Pancreas (tissue), 10 donors: ENCODE results near the gene RTN4R. TPM values are rescaled to one million over a fixed set of nuclear protein-coding genes. Genes with fewer than 3 reads are reported as not detected.

Experiments used
- ATAC-seq, 4 donors: fragments of 200-7000 bp; cut with Tn5 transposase; one replicate each; pipeline versions ENCODE4 v1.8.0 to v1.9.1; 2020; ENCODE audit warnings: mild to moderate bottlenecking in 4 of 4, moderate library complexity in 4 of 4
- DNase-seq, 6 donors: peaks; one replicate each; pipeline ENCODE4 v3.0.0-alpha.2; 2020
- FAIRE-seq: peaks from 2 replicates; lab custom pipeline; 2012; peaks lifted over from hg19 to GRCh38; lab: Jason Lieb, UNC
- H3K27ac ChIP-seq, 4 donors: fragments of 200-600 bp; sonication (generic); 1 replicate in 3 of 4; 2 replicates in 1 of 4; pipeline versions ENCODE4 v1.5.0 to v1.8.0; 2020
- H3K27me3 ChIP-seq, 4 donors: fragments of 200-600 bp; one replicate each; pipeline ENCODE4 v1.8.0; 2021
- H3K36me3 ChIP-seq, 3 donors: fragments of 200-600 bp; sonication (generic) in 1 of 3; one replicate each; pipeline versions ENCODE4 v1.5.0 to v1.8.0; 2020 to 2021
- H3K4me1 ChIP-seq, 3 donors: fragments of 200-600 bp; one replicate each; pipeline ENCODE4 v1.8.0; 2021
- H3K4me3 ChIP-seq, 4 donors: fragments of 200-600 bp; sonication (generic) in 2 of 4; one replicate each; pipeline versions ENCODE4 v1.5.0 to v1.8.0; 2020 to 2021
- H3K9me3 ChIP-seq, 4 donors: fragments of 200-600 bp; one replicate each; pipeline ENCODE4 v1.8.0; 2021
- CTCF ChIP-seq, 4 donors: fragments of 200-600 bp; sonication (generic) in 3 of 4; IDR thresholded peaks; one replicate each; pipeline versions ENCODE4 v1.5.0 to v1.8.0; 2021; ENCODE audit warnings: antibody characterized with exemption in 4 of 4
- whole genome bisulfite sequencing, 2 donors: extraction: QIAGEN DNeasy Blood & Tissue Kit; methylation state at CpG; one replicate each; pipeline ENCODE4 v1.1.7; 2013; 5-methylcytosine and 5-hydroxymethylcytosine counted together
- intact Hi-C, 3 donors: fragments of 100-400 bp; cut with DNase I; formaldehyde crosslinking; loops; one replicate each; pipeline versions ENCODE4 v1.11.1 to v1.14.2; 2022
- polyA plus RNA-seq, 2 donors: library from polyadenylated mRNA; stranded (reverse); fragments of 200-250 nt; gene quantifications; one replicate each; pipeline ENCODE4 v1.2.3, GENCODE V29; 2013
- total RNA-seq, 6 donors: library from RNA; stranded (reverse); fragmentation: NEBNext Ultra II Directional in 4 of 6; extraction: Animal tissue kit (Norgen Biotek cat#: 25700) in 4 of 6; gene quantifications; one replicate each; pipeline versions ENCODE4 v1.2.1 to v1.2.4, GENCODE V29; 2021 to 2023
- donor health status: healthy with polysubstance abuse.
- donor health status: DM: no; HTN: no; CAD: no; lungs with moderate emphysema.
- donor health status: DM: no; HTN: no; CAD: no.
- donor health status: control.
- donor health status: control.
- donor health status: Bipolar disorder and iron deficiency.
- donor health status: DM: yes; HTN: yes; CAD: no.
- donor health status: DM: no; HTN: no; CAD: no.
- donor health status: DM: no; HTN: no; CAD: no.
- donor health status: DM: yes; HTN: yes; CAD: no.

Gene RTN4R
- total and polyA plus RNA-seq, 8 donors: 0.88 to 7.4 (median 1.7) TPM

- H3K27me3 ChIP-seq: no peaks in the 10 kb centered on the region
- H3K9me3 ChIP-seq: no peaks in the 10 kb centered on the region
- TF ChIP-seq CTCF (IDR thresholded peaks at IDR 0.05): no peak
- H3K4me1 ChIP-seq: peaks cover 13 to 31% (median 30%) of the 10 kb centered on the region in 3 donors
- intact Hi-C loops: loop anchor here in 1 of 3 donors (10.0 kb wide), 1 partner anchor 76 kb away; the partner anchor contains the start of gene CCDC188
- H3K27ac ChIP-seq: no peak overlapping the region
- no peak for FAIRE-seq
- WGBS, 2 donors: 85 to 90% methylated on average over 11 of the region's 11 CpGs
- ATAC-seq: no peak
- DNase-seq: no peak
- H3K4me3 ChIP-seq: no peak overlapping the region
- H3K36me3 ChIP-seq: no peaks in the 10 kb centered on the region
These were observed 37.2 kb downstream of the RTN4R start for GRCh38 chr22:20230777-20231420.

- no peak for TF ChIP-seq CTCF (IDR thresholded peaks at IDR 0.05)
- intact Hi-C loops: loop anchor here in 1 of 3 donors (10.0 kb wide), 1 partner anchor 75 kb away; the partner anchor contains the start of gene CCDC188
- no peaks in the 10 kb centered on the region for H3K9me3 ChIP-seq
- FAIRE-seq (no peak), DNase-seq (no peak), ATAC-seq (peak; percentile 32 to 71 (median 59))
- no peak overlapping the region for H3K27ac ChIP-seq
- H3K4me3 ChIP-seq: no peak overlapping the region
- WGBS, 2 donors: 39 to 42% methylated on average over 24 of the region's 24 CpGs
- H3K27me3 ChIP-seq: no peaks in the 10 kb centered on the region
- H3K36me3 ChIP-seq: no peaks in the 10 kb centered on the region
- H3K4me1 ChIP-seq: peaks cover 13 to 31% (median 30%) of the 10 kb centered on the region in 3 donors
These were observed 38.0 kb downstream of the RTN4R start for GRCh38 chr22:20229916-20230775.

- H3K4me3 ChIP-seq: no peak overlapping the region
- 89 to 91% methylated on average over 5 of the region's 5 CpGs for WGBS, 2 donors
- H3K36me3 ChIP-seq: no peaks in the 10 kb centered on the region
- H3K27me3 ChIP-seq: no peaks in the 10 kb centered on the region
- H3K27ac ChIP-seq: no peak overlapping the region
- DNase-seq: no peak
- no peaks in the 10 kb centered on the region for H3K9me3 ChIP-seq
- H3K4me1 ChIP-seq: peaks cover 13 to 31% (median 30%) of the 10 kb centered on the region in 3 donors
- intact Hi-C loops: no loop called here
- TF ChIP-seq CTCF (IDR thresholded peaks at IDR 0.05): no peak
- ATAC-seq: no peak
- no peak for FAIRE-seq
These were observed 39.2 kb downstream of the RTN4R start for GRCh38 chr22:20228939-20229272.

GRCh38 chr22:20228055-20228938, 39.8 kb downstream of the RTN4R start:
- DNase-seq: no peak

More at GRCh38 chr22:20228055-20228938, 39.8 kb downstream of the RTN4R start:
- no peak for FAIRE-seq
- TF ChIP-seq CTCF (IDR thresholded peaks at IDR 0.05): no peak
- Histone ChIP-seq H3K27ac (peak overlapping the region in 1 of 4 donors; percentile 16), H3K9me3 (no peaks in the 10 kb centered on the region), H3K36me3 (no peaks in the 10 kb centered on the region), H3K4me1 (peaks cover 13 to 31% (median 30%) of the 10 kb centered on the region in 3 donors), H3K4me3 (no peak overlapping the region), H3K27me3 (no peaks in the 10 kb centered on the region)
- 65 to 67% methylated on average over 22 to 23 of the region's 23 CpGs for WGBS, 2 donors
- intact Hi-C loops: no loop called here
- ATAC-seq: peak; percentile 28 to 47 (median 36)
